ACC112 (cell line): ENCODE results near the gene PARP8.

ENCODE experiments used
- H2AFZ ChIP-seq: fragments of 200-600 bp; sonication (generic); one replicate; pipeline ENCODE4 v1.6.0; 2017; ENCODE audit warnings: antibody characterized with exemption, low read length; ENCODE audit not compliant: unreplicated experiment
- H3K27ac ChIP-seq: fragments of 200-600 bp; sonication (generic); 2 replicates; pipeline ENCODE4 v1.5.1; 2014; ENCODE audit warnings: low read depth, mild to moderate bottlenecking, antibody characterized with exemption, low read length, moderate library complexity
- H3K27me3 ChIP-seq: fragments of 200-600 bp; sonication (generic); 2 replicates; pipeline ENCODE4 v1.6.1; 2014; ENCODE audit warnings: mild to moderate bottlenecking, antibody characterized with exemption, low read length, moderate library complexity, mixed read lengths; ENCODE audit not compliant: insufficient read depth
- H3K36me3 ChIP-seq: fragments of 200-600 bp; sonication (generic); 2 replicates; pipeline ENCODE4 v1.6.1; 2016; ENCODE audit warnings: mild to moderate bottlenecking, antibody characterized with exemption, low read length, moderate library complexity, mixed read lengths; ENCODE audit not compliant: insufficient read depth
- H3K4me1 ChIP-seq: fragments of 200-600 bp; sonication (generic); one replicate; pipeline ENCODE4 v1.6.1; 2016; ENCODE audit warnings: low read length, mixed read lengths; ENCODE audit not compliant: insufficient read depth, unreplicated experiment, control insufficient read depth
- H3K4me3 ChIP-seq: fragments of 200-600 bp; sonication (generic); 2 replicates; pipeline ENCODE4 v1.5.1; 2014; ENCODE audit warnings: mild to moderate bottlenecking, low read depth, low read length
- H3K79me2 ChIP-seq: fragments of 200-600 bp; sonication (generic); one replicate; pipeline ENCODE4 v1.6.0; 2016; ENCODE audit warnings: low read length; ENCODE audit not compliant: control insufficient read depth, unreplicated experiment, insufficient read depth

The PARP8 gene

GRCh38 chr5:50839472-50839871 is 173.0 kb downstream of the PARP8 start:
- no peaks in the 10 kb centered on the region for H3K27me3 ChIP-seq
- no peak overlapping the region for H2AFZ ChIP-seq
- no peaks in the 10 kb centered on the region for H3K4me1 ChIP-seq
- no peaks in the 10 kb centered on the region for H3K79me2 ChIP-seq
- H3K36me3 ChIP-seq, result peaks cover 5% of the 10 kb centered on the region
- H3K4me3 ChIP-seq, result no peak overlapping the region
- H3K27ac ChIP-seq, result no peak overlapping the region

- no peaks in the 10 kb centered on the region for H3K79me2 ChIP-seq
- no peaks in the 10 kb centered on the region for H3K27me3 ChIP-seq
- H3K4me3 ChIP-seq, result no peak overlapping the region
- H3K36me3 ChIP-seq, result no peaks in the 10 kb centered on the region
- no peak overlapping the region for H3K27ac ChIP-seq
- no peak overlapping the region for H2AFZ ChIP-seq
- H3K4me1 ChIP-seq, result no peaks in the 10 kb centered on the region
Measured at GRCh38 chr5:50843091-50843490, 176.7 kb downstream of the PARP8 start.

- no peak overlapping the region for H3K4me3 ChIP-seq
- H3K36me3 ChIP-seq, result no peaks in the 10 kb centered on the region
- no peak overlapping the region for H3K27ac ChIP-seq
- no peak overlapping the region for H2AFZ ChIP-seq
- H3K79me2 ChIP-seq, result no peaks in the 10 kb centered on the region
- no peaks in the 10 kb centered on the region for H3K4me1 ChIP-seq
- no peaks in the 10 kb centered on the region for H3K27me3 ChIP-seq
Measured at GRCh38 chr5:50846261-50846660, 179.8 kb downstream of the PARP8 start.

- 0 out of 2 replicates have a peak, but pooled peaks cover 3% of the 10 kb centered on the region for H3K27me3 ChIP-seq
- H3K79me2 ChIP-seq, result no peaks in the 10 kb centered on the region
- no peaks in the 10 kb centered on the region for H3K4me1 ChIP-seq
- no peak overlapping the region for H2AFZ ChIP-seq
- H3K27ac ChIP-seq, result no peak overlapping the region
- no peaks in the 10 kb centered on the region for H3K36me3 ChIP-seq
- no peak overlapping the region for H3K4me3 ChIP-seq
Measured at GRCh38 chr5:50849554-50849953, 183.1 kb downstream of the PARP8 start.

GRCh38 chr5:50853151-50853550 is 186.7 kb downstream of the PARP8 start:
- Histone ChIP-seq H3K4me1 (no peaks in the 10 kb centered on the region), H3K36me3 (no peaks in the 10 kb centered on the region), H3K4me3 (no peak overlapping the region), H3K27ac (no peak overlapping the region), H2AFZ (no peak overlapping the region), H3K79me2 (no peaks in the 10 kb centered on the region), H3K27me3 (peaks cover 24% of the 10 kb centered on the region)

- no peaks in the 10 kb centered on the region for H3K79me2 ChIP-seq
- H3K4me3 ChIP-seq, result no peak overlapping the region
- no peaks in the 10 kb centered on the region for H3K4me1 ChIP-seq
- H3K27ac ChIP-seq, result no peak overlapping the region
- no peak overlapping the region for H2AFZ ChIP-seq
- no peaks in the 10 kb centered on the region for H3K36me3 ChIP-seq
- H3K27me3 ChIP-seq, result peaks cover 24% of the 10 kb centered on the region
Measured at GRCh38 chr5:50854082-50854481, 187.6 kb downstream of the PARP8 start.

- H3K36me3 ChIP-seq, result no peaks in the 10 kb centered on the region
- no peak overlapping the region for H3K27ac ChIP-seq
- H3K4me3 ChIP-seq, result no peak overlapping the region
- H2AFZ ChIP-seq, result no peak overlapping the region
- no peaks in the 10 kb centered on the region for H3K4me1 ChIP-seq
- peaks cover 24% of the 10 kb centered on the region for H3K27me3 ChIP-seq
- no peaks in the 10 kb centered on the region for H3K79me2 ChIP-seq
Measured at GRCh38 chr5:50855001-50855400, 188.6 kb downstream of the PARP8 start.

GRCh38 chr5:50856401-50857119 is 190.1 kb downstream of the PARP8 start:
- no peak overlapping the region for H3K27ac ChIP-seq
- H3K4me1 ChIP-seq, result no peaks in the 10 kb centered on the region
- H3K36me3 ChIP-seq, result no peaks in the 10 kb centered on the region
- H2AFZ ChIP-seq, result no peak overlapping the region
- no peaks in the 10 kb centered on the region for H3K79me2 ChIP-seq
- H3K27me3 ChIP-seq, result peaks cover 29% of the 10 kb centered on the region
- H3K4me3 ChIP-seq, result no peak overlapping the region

- Histone ChIP-seq H3K27me3 (peaks cover 55% of the 10 kb centered on the region), H3K79me2 (no peaks in the 10 kb centered on the region), H3K36me3 (no peaks in the 10 kb centered on the region), H3K27ac (no peak overlapping the region), H2AFZ (no peak overlapping the region), H3K4me1 (no peaks in the 10 kb centered on the region), H3K4me3 (no peak overlapping the region)
Measured at GRCh38 chr5:50863534-50864170, 197.2 kb downstream of the PARP8 start.

GRCh38 chr5:50864466-50864865 is 198.0 kb downstream of the PARP8 start:
- no peak overlapping the region for H3K27ac ChIP-seq
- H3K79me2 ChIP-seq, result no peaks in the 10 kb centered on the region
- no peak overlapping the region for H3K4me3 ChIP-seq
- no peaks in the 10 kb centered on the region for H3K36me3 ChIP-seq
- peaks cover 63% of the 10 kb centered on the region for H3K27me3 ChIP-seq
- H3K4me1 ChIP-seq, result no peaks in the 10 kb centered on the region
- H2AFZ ChIP-seq, result no peak overlapping the region

- Histone ChIP-seq H2AFZ (no peak overlapping the region), H3K79me2 (no peaks in the 10 kb centered on the region), H3K27me3 (peaks cover 77% of the 10 kb centered on the region), H3K4me1 (no peaks in the 10 kb centered on the region), H3K27ac (no peak overlapping the region), H3K36me3 (no peaks in the 10 kb centered on the region), H3K4me3 (no peak overlapping the region)
Measured at GRCh38 chr5:50866415-50866814, 200.0 kb downstream of the PARP8 start.
